Measurements from ENCODE around the gene PIGS.
"Not testable (repeated sequence)": the region's sequence is repeated elsewhere in the genome, so short reads cannot be mapped to it uniquely, and the experiment has no call there.

The PIGS gene

GRCh38 chr17:28526381-28526780, 44.9 kb downstream of the PIGS start:
- ATAC-seq (replicated peaks) (no peak), DNase-seq (no peak)
- Mint-ChIP-seq H3K27me3 (peaks cover under 1 to 9% of the 10 kb centered on the region in 2 donors), H3K4me1 (ENCODE audit: low read depth in 2 of 2) (no peaks in the 10 kb centered on the region), H3K4me3 (no peak overlapping the region), H3K9me3 (no peaks in the 10 kb centered on the region), H3K27ac (no peak overlapping the region), H3K36me3 (ENCODE audit: insufficient read depth) (no peaks in the 10 kb centered on the region)

GRCh38 chr17:28524476-28525424, 46.6 kb downstream of the PIGS start:
- Mint-ChIP-seq H3K27ac (peak overlapping the region in 1 of 2 donors; percentile 35), H3K4me1 (ENCODE audit: low read depth in 2 of 2) (no peaks in the 10 kb centered on the region), H3K36me3 (ENCODE audit: insufficient read depth) (no peaks in the 10 kb centered on the region), H3K27me3 (no peaks in the 10 kb centered on the region), H3K9me3 (no peaks in the 10 kb centered on the region), H3K4me3 (no peak overlapping the region)
- ATAC-seq (replicated peaks) (no peak), DNase-seq (no peak)

DNA sequence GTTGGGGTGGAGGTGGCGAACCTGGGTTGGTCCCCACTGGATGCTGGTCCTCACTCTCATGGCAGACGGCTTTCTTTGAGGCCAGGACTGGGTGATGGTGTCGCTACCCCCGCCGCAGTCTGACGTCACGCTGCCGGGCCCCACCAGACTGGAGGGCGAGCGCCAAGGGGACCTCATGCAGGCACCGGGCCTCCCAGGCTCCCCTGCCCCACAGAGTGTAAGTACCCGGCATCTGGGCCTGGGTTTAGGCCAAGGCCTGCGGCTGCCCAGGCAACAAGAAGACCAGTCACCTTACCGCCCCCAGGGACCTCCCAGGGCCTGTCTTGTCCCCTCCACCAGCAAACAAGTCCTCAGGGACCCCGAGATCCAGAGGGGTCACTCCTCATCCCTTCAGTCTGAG, 47.4 kb downstream of the PIGS start:
- ATAC-seq (replicated peaks) (no peak), DNase-seq (no peak)
- Mint-ChIP-seq H3K4me3 (no peak overlapping the region), H3K9me3 (no peaks in the 10 kb centered on the region), H3K36me3 (ENCODE audit: insufficient read depth) (no peaks in the 10 kb centered on the region), H3K27ac (peak overlapping the region in 1 of 2 donors; percentile 13), H3K4me1 (ENCODE audit: low read depth in 2 of 2) (no peaks in the 10 kb centered on the region), H3K27me3 (peaks cover 2% of the 10 kb centered on the region in 2 donors)

DNA sequence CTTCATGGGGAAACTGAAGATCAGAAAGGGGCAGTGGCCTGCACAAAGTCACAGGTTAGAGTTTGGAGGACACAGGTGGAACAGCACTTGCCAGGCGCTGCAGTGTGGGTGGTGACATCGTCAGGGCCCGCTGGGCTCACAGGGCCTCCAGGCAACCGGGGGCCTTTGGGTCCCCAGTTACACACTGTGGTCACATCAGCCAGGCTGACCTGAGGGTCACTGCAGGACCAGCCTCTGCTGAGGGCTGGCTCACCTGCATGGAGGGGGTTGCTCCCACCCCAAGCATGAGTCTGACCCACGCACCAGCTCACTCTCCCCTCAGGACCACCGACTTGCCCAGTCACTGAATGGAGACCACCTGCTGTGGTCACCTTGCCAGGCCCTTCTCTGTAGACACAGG, 48.1 kb downstream of the PIGS start:
- Mint-ChIP-seq H3K36me3 (ENCODE audit: insufficient read depth) (peaks cover 4% of the 10 kb centered on the region), H3K4me3 (no peak overlapping the region), H3K4me1 (ENCODE audit: low read depth in 2 of 2) (no peaks in the 10 kb centered on the region), H3K9me3 (no peaks in the 10 kb centered on the region), H3K27me3 (peaks cover 4 to 6% of the 10 kb centered on the region in 2 donors), H3K27ac (peak overlapping the region in 1 of 2 donors; percentile 13)
- ATAC-seq (replicated peaks), result no peak
- no peak for DNase-seq

DNA sequence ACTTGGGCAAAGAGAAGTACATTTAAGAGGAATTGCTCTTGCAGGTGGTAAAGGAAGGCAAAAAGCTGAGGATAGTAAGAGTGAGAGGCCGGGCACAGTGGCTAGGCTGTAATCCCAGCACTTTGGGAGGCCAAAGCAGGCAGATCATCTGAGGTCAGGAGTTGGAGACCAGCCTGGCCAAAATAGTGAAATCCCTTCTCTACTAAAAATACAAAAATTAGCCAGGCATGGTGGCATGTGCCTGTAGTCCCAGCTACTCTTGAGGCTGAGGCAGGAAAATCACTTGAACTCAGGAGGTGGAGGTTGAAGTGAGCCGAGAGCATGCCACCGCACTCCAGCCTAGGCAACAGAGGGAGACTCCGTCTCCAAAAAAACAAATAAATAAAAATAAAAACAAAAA, 49.0 kb downstream of the PIGS start:
- not testable (repeated sequence) for H3K4me1 Mint-ChIP-seq (ENCODE audit: low read depth in 2 of 2); H3K4me3 Mint-ChIP-seq; DNase-seq; H3K27me3 Mint-ChIP-seq; H3K36me3 Mint-ChIP-seq (ENCODE audit: insufficient read depth); H3K9me3 Mint-ChIP-seq; ATAC-seq (replicated peaks)
- peak overlapping the region in 1 of 2 donors; percentile 31 for H3K27ac Mint-ChIP-seq

- H3K9me3 Mint-ChIP-seq, result no peaks in the 10 kb centered on the region
- H3K27me3 Mint-ChIP-seq, result peaks cover 4 to 6% of the 10 kb centered on the region in 2 donors
- DNase-seq (no peak), ATAC-seq (replicated peaks) (no peak)
- H3K36me3 Mint-ChIP-seq (ENCODE audit: insufficient read depth), result peaks cover 4% of the 10 kb centered on the region
- H3K4me1 Mint-ChIP-seq (ENCODE audit: low read depth in 2 of 2), result no peaks in the 10 kb centered on the region
- H3K27ac Mint-ChIP-seq, result peak overlapping the region in 1 of 2 donors; percentile 31
- H3K4me3 Mint-ChIP-seq, result no peak overlapping the region
These were observed 49.8 kb downstream of the PIGS start for GRCh38 chr17:28521311-28522085.

- Mint-ChIP-seq H3K4me1 (ENCODE audit: low read depth in 2 of 2) (no peaks in the 10 kb centered on the region), H3K27ac (no peak overlapping the region), H3K4me3 (no peak overlapping the region), H3K9me3 (no peaks in the 10 kb centered on the region), H3K36me3 (ENCODE audit: insufficient read depth) (peaks cover 7% of the 10 kb centered on the region), H3K27me3 (peaks cover 4 to 6% of the 10 kb centered on the region in 2 donors)
- ATAC-seq (replicated peaks) (no peak), DNase-seq (no peak)
These were observed 50.6 kb downstream of the PIGS start for GRCh38 chr17:28520687-28521086.

DNA sequence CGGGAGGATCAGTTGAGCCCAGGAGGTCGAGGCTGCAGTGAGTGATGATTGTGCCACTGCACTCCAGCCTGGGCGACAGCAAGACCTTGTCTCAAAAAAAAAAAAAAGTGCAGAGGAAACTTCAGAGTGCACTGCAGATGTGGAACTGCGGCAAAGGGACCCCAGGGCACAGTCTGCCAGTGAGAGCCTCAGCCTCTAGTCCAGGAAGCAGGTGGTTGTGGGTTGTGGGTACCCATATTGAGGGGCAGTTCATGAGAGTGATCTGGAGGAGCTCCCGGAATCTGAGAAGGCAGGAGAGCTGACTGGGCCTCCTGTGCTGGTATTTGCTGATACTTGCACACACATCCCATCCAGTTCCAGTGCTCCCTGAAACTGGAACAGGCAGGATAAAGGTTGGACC, 52.1 kb downstream of the PIGS start:
- H3K4me3 Mint-ChIP-seq, result no peak overlapping the region
- no peak for DNase-seq
- no peaks in the 10 kb centered on the region for H3K9me3 Mint-ChIP-seq

DNA sequence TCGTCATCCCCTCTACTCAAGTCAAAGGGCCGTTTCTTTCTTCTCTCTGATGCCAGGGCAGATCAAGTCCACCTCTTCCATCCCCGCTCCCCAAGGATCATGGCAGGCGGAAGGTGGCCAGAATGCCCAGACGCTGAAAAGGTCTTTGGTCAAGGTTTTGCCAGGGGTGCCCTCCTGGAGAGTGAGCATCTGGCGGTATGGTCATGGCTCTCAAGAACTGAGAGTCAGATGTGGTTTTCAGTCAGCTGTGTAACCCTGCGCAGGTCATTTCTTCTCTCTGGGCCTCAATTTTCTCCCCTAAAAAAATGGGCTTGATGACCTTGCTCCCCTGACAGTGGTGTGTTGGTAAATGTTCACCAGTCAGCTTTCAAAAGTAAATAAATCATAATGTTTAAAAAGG, 52.7 kb downstream of the PIGS start:
- Mint-ChIP-seq H3K27me3 (peaks cover 9 to 12% of the 10 kb centered on the region in 2 donors), H3K9me3 (no peaks in the 10 kb centered on the region), H3K4me3 (no peak overlapping the region), H3K4me1 (ENCODE audit: low read depth in 2 of 2) (no peaks in the 10 kb centered on the region), H3K27ac (no peak overlapping the region), H3K36me3 (ENCODE audit: insufficient read depth) (peaks cover 7% of the 10 kb centered on the region)
- ATAC-seq (replicated peaks), result no peak
- no peak for DNase-seq

More for the DNA sequence above, 52.1 kb downstream of the PIGS start:
- no peak overlapping the region for H3K27ac Mint-ChIP-seq
- H3K27me3 Mint-ChIP-seq, result peaks cover 4 to 6% of the 10 kb centered on the region in 2 donors
- ATAC-seq (replicated peaks), result no peak
- no peaks in the 10 kb centered on the region for H3K4me1 Mint-ChIP-seq (ENCODE audit: low read depth in 2 of 2)
- peaks cover 7% of the 10 kb centered on the region for H3K36me3 Mint-ChIP-seq (ENCODE audit: insufficient read depth)

DNA sequence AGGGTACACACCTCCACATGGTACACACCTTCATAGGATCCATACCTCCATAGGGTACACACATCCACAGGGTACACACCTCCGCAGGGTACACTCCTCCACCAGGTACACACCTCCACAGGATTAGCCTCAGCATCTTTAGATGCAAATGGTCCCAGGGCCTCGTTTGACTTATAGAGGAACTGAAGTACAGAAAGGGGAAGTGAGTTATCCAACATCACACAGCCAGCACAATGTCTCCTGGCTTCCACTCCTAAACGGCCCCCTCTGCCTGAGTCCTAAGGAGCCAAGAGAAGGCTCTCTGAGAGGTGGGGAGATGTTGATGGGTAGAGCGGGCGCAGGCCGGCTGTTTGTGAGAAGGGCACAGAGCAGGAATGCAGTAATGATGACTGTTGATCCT, 53.2 kb downstream of the PIGS start:
- Mint-ChIP-seq H3K4me3 (no peak overlapping the region), H3K27ac (no peak overlapping the region), H3K36me3 (ENCODE audit: insufficient read depth) (peaks cover 7% of the 10 kb centered on the region), H3K4me1 (ENCODE audit: low read depth in 2 of 2) (no peaks in the 10 kb centered on the region), H3K9me3 (no peaks in the 10 kb centered on the region), H3K27me3 (peaks cover 14 to 16% of the 10 kb centered on the region in 2 donors)
- no peak for DNase-seq
- ATAC-seq (replicated peaks), result no peak

- DNase-seq (no peak), ATAC-seq (replicated peaks) (no peak)
- Mint-ChIP-seq H3K27ac (no peak overlapping the region), H3K4me3 (no peak overlapping the region), H3K4me1 (ENCODE audit: low read depth in 2 of 2) (no peaks in the 10 kb centered on the region), H3K27me3 (peaks cover 26 to 43% of the 10 kb centered on the region in 2 donors), H3K9me3 (no peaks in the 10 kb centered on the region), H3K36me3 (ENCODE audit: insufficient read depth) (peaks cover 8% of the 10 kb centered on the region)
These were observed 55.8 kb downstream of the PIGS start for GRCh38 chr17:28515518-28515917.

DNA sequence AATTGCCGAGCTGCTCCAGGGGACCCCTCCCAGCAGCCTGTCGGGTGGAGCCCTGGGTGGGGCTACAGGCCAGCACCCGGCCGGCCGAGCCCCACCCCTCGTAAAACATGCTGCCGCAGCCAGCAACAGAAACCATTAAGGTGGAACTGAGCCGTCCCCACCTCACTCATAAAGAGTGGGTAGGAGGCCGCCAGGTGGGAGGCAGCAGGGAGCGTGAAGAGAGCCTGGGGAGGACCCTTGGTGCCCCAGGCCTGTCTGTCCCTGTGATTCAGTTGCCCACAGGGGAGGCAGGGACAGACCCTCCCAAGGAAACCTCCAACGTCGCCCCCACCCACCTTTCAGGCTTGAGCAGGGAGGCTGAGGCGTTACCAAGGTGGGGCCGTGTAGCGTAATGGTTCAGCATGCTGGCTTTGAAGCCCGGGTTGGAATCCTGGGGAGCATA, 56.7 kb downstream of the PIGS start:
- DNase-seq, result no peak
- Mint-ChIP-seq H3K4me1 (ENCODE audit: low read depth in 2 of 2) (no peaks in the 10 kb centered on the region), H3K4me3 (no peak overlapping the region), H3K9me3 (no peaks in the 10 kb centered on the region), H3K27ac (no peak overlapping the region), H3K36me3 (ENCODE audit: insufficient read depth) (peaks cover 10% of the 10 kb centered on the region), H3K27me3 (peaks cover 35 to 52% of the 10 kb centered on the region in 2 donors)
- no peak for ATAC-seq (replicated peaks)

DNA sequence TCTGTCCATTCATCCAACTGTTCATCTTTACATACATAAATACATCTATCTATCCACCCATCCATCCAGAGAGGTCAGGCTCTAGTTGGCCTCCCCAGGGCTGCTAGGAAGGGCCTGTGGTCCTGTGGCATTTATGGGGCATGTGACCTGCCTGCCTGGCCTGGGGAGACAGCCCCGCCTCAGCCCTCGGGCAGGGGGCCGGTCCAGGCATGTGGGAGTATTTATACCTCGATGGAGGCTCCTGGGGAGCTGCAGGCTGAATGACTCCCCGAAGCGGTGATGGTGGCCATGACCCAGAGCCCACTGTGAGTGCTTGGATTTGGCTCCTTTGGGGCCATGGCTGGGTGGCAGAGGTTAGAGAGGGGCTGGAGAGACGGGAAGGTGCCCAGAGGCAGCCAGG, 57.8 kb downstream of the PIGS start:
- no peaks in the 10 kb centered on the region for H3K9me3 Mint-ChIP-seq
- ATAC-seq (replicated peaks), result no peak

More for the DNA sequence above, 57.8 kb downstream of the PIGS start:
- H3K36me3 Mint-ChIP-seq (ENCODE audit: insufficient read depth), result peaks cover 9% of the 10 kb centered on the region
- H3K27ac Mint-ChIP-seq, result no peak overlapping the region
- H3K4me3 Mint-ChIP-seq, result no peak overlapping the region
- H3K4me1 Mint-ChIP-seq (ENCODE audit: low read depth in 2 of 2), result no peaks in the 10 kb centered on the region
- H3K27me3 Mint-ChIP-seq, result peaks cover 42 to 57% of the 10 kb centered on the region in 2 donors
- no peak for DNase-seq
